AG09319 (cell line): ENCODE measurements around the gene OR10H4.

Source experiments
- DNase-seq: peaks from one replicate; pipeline ENCODE4 v3.0.0-alpha.2; 2010; ENCODE audit warnings: low read depth; ENCODE audit errors: extremely low read depth
- TF ChIP-seq, protein P1 (sequence below): IDR thresholded peaks from 2 replicates; pipeline ENCODE4 v1.5.1; 2011; ENCODE audit warnings: low read depth, mild to moderate bottlenecking, inconsistent platforms, low read length, moderate library complexity

Gene OR10H4

DNA sequence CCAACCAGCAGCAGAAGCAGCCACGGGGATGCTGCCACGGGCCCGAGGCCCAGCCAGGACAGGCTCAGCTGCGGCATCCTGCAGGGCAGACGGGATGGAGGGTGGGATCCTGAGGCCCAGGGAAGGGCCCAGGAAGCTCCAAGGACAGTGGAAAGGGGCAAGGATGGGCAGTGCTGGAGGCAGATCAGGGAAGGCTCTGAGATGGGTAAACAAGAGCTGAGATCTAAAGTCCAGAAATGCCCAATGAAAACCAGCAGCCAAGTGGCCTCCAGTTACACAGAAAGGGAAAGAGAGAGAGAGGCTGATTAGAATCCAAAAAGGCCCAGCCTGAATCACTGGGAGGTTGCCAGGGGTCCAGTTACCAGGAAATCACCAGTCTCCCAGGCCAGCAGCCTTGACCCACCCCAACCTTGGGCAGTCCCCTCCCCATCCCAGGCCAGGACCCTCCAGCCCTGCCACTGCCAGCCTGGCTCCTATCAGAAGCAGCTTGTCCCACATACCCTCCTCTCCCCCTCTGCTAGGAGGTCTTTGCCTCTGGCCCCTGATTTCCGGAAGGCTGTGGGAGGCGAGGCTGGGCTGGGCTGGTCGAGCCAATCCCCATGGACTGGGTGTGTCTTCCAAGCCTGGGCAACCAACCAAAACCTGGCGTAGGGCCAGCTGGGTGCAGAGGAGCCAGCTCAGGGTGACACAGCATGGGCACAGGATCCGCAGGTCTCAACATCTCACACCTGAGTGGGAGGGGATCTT is 14.3 kb upstream of the OR10H4 start, which contains the start of gene CYP4F11:
TSS of gene CYP4F11 (minus strand) at position 198 of the 747 bp plus-strand sequence. CDS start at position 77, 121 bp downstream.
- no peak for DNase-seq
- TF ChIP-seq, protein P1, sequence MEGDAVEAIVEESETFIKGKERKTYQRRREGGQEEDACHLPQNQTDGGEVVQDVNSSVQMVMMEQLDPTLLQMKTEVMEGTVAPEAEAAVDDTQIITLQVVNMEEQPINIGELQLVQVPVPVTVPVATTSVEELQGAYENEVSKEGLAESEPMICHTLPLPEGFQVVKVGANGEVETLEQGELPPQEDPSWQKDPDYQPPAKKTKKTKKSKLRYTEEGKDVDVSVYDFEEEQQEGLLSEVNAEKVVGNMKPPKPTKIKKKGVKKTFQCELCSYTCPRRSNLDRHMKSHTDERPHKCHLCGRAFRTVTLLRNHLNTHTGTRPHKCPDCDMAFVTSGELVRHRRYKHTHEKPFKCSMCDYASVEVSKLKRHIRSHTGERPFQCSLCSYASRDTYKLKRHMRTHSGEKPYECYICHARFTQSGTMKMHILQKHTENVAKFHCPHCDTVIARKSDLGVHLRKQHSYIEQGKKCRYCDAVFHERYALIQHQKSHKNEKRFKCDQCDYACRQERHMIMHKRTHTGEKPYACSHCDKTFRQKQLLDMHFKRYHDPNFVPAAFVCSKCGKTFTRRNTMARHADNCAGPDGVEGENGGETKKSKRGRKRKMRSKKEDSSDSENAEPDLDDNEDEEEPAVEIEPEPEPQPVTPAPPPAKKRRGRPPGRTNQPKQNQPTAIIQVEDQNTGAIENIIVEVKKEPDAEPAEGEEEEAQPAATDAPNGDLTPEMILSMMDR = no peak

DNA sequence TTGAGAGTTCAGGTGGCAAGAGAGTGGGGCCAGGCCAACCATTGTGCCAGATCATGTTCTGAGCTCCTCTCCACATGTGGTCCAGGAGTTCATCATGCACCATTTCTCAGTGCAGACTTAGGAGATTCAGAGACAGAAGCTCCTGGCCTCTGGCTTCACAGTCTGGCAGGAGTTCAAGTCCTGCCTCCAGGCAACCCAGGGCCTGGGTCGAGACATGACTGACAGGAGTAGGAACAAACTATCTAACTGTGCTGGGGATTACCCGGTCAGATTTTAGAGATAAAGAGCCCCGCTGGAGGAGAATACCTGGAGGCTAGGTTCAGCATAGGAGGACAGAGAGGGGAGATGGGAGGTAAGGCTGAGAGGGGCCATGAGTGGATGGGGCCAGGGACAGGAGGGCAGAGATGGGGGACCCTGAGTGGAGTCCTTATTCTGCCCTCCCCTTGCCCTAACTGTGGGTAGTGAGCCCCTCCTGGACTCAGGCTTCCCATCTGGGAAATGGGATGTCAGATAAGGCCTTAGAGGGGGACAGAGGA is 13.6 kb upstream of the OR10H4 start:
- no peak for DNase-seq
- TF ChIP-seq, protein P1 = no peak

DNA sequence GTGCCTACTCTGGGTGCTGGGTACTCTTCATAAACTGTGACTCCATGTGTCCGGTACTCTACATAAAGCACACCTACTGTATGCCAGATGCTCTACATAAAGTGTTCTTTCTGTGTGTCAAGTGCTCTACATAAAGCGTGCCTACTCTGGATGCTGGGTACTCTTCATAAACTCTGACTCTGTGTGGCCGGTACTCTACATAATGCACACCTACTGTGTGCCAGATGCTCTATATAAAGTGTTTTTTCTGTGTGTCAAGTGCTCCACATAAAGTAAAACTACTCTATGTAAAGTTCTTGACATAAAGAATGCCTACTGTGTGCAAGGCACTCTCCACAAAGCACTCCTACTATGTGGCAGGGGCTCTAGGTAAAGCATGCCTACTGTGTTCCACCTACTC is 12.6 kb upstream of the OR10H4 start:
- TF ChIP-seq, protein P1 = no peak
- no peak for DNase-seq

DNA sequence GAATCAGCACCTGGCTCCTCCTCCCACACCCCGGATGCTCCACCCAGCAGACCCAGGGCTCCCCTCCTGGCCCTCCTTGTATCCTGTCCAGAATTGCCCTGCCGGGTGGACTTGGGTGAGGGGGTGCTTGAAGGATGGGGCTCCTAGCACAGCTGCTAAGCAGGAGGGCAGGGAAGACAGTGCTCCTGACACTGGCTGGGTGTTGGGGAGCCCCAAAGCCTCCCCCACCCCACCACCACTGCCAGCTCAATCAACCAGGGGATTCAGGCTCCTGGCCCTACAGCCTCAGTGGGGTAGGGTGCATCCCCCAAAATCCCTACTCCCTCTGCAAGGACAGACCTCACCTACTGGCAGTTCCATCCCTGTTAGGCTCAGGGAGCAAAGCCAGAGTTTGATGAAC is 11.9 kb upstream of the OR10H4 start:
- no peak for DNase-seq
- TF ChIP-seq, protein P1 = no peak

DNA sequence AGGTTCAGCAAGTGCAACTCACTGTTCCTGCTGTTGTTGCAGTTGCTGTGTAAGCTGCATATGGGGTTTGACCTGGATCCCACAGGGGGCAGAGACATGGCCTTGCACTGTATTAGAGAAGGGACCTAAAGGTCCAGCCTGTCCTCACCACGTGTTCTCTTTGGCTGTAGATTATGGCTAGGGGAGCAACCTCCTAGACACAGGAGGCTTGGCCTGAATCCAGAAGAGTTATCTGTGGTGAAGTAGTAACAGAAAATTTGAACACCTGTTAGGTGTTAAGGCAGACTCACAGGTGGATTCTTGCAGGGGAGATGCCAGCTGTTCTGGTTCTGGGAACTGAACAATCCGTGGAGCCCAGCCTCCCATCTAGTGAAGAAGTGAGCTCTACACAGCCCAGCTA is 11.0 kb upstream of the OR10H4 start:
- TF ChIP-seq, protein P1 = no peak
- no peak for DNase-seq

DNA sequence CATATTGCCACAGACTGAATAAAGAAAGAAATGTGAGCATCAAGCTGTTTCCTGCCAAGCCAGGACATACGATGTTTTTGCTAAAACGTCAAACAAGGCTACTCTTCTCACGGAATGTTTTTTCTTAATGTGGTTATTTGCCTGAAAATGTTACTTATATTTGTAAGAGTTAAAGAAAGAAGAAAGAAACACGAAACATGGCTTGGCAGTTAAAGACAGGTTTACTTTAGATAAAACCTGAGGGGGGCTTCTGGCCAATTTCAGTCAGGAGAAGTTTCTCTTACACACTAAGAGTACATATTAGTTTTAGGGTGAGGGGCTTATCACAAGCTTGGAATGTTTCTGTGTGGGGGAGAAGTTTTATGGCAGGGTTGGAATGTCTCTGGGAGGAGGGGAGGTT is 4.4 kb upstream of the OR10H4 start:
- no peak for DNase-seq
- TF ChIP-seq, protein P1 = no peak

DNA sequence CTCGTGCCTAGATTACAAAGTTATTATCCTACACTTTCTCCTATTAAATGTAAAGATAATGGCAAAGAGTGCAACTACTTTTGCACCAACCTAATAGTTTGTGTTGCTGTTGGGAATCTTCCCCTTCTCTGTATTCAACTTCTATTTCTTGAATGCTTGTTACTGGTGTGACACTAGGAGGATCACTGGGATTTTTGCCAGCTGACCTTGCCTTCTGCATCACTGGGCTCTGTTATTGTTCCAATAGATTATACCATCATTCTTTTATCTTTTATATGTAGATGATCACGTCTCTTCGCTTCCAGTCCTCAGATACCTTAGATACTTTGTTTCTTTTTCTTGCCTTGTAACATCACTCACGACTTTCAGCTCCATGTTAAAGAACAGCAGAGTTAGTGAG is 3.5 kb upstream of the OR10H4 start:
- no peak for DNase-seq
- TF ChIP-seq, protein P1 = no peak
